HEK293 (cell line): ENCODE data around the gene HECTD4.

Experiments used
- CTCF ChIP-seq: fragments of 450-650 bp; formaldehyde crosslinking; IDR thresholded peaks from 2 replicates; pipeline ENCODE4 v1.5.1; 2016; ENCODE audit warnings: missing biosample characterization, missing genetic modification characterization
- EGR2 ChIP-seq: fragments of 450-650 bp; formaldehyde crosslinking; IDR thresholded peaks from 2 replicates; pipeline ENCODE4 v1.5.1; 2016; ENCODE audit warnings: low read depth, missing biosample characterization, missing genetic modification characterization
- OVOL3 ChIP-seq: fragments of 450-650 bp; formaldehyde crosslinking; IDR thresholded peaks from 2 replicates; pipeline ENCODE4 v1.5.1; 2016; ENCODE audit warnings: missing biosample characterization, missing genetic modification characterization
- RBAK ChIP-seq: fragments of 450-650 bp; formaldehyde crosslinking; IDR thresholded peaks from 2 replicates; pipeline ENCODE4 v1.5.1; 2016; ENCODE audit warnings: missing biosample characterization, missing genetic modification characterization
- TCF7L2 ChIP-seq: IDR thresholded peaks from 2 replicates; pipeline ENCODE4 v1.6.1; 2011; ENCODE audit warnings: low read depth, mild to moderate bottlenecking, inconsistent platforms, low read length, moderate library complexity, borderline replicate concordance
- YY1 ChIP-seq: fragments of 450-650 bp; formaldehyde crosslinking; IDR thresholded peaks from 2 replicates; pipeline ENCODE4 v1.5.1; 2018; ENCODE audit warnings: missing biosample characterization, missing genetic modification characterization
- ZBTB26 ChIP-seq: fragments of 450-650 bp; formaldehyde crosslinking; optimal IDR thresholded peaks from 2 replicates; pipeline ENCODE3; 2016; ENCODE audit warnings: missing biosample characterization, mild to moderate bottlenecking, missing genetic modification characterization
- ZFP41 ChIP-seq: fragments of 450-650 bp; formaldehyde crosslinking; IDR thresholded peaks from 2 replicates; pipeline ENCODE4 v1.5.1; 2016; ENCODE audit warnings: missing biosample characterization, missing genetic modification characterization, borderline replicate concordance
- ZNF155 ChIP-seq: fragments of 450-650 bp; formaldehyde crosslinking; IDR thresholded peaks from 2 replicates; pipeline ENCODE4 v1.5.1; 2016; ENCODE audit warnings: missing biosample characterization, missing genetic modification characterization
- ZNF623 ChIP-seq: fragments of 450-650 bp; formaldehyde crosslinking; IDR thresholded peaks from 2 replicates; pipeline ENCODE4 v1.5.1; 2016; ENCODE audit warnings: missing biosample characterization, missing genetic modification characterization
- TF ChIP-seq, protein P1 (sequence below): fragments of 450-650 bp; formaldehyde crosslinking; IDR thresholded peaks from 2 replicates; pipeline ENCODE4 v1.5.1; 2016; ENCODE audit warnings: missing biosample characterization, missing genetic modification characterization

- TF ChIP-seq EGR2 (tag by site-specific recombination) (no peak), CTCF (tag by site-specific recombination) (no peak), TCF7L2 (no peak), YY1 (peak; percentile 59), OVOL3 (no peak), ZNF155 (tag by site-specific recombination) (no peak), ZBTB26 (tag by site-specific recombination) (peak; percentile 50), ZNF623 (tag by site-specific recombination) (no peak), RBAK (no peak), ZFP41 (no peak)
- TF ChIP-seq, protein P1, sequence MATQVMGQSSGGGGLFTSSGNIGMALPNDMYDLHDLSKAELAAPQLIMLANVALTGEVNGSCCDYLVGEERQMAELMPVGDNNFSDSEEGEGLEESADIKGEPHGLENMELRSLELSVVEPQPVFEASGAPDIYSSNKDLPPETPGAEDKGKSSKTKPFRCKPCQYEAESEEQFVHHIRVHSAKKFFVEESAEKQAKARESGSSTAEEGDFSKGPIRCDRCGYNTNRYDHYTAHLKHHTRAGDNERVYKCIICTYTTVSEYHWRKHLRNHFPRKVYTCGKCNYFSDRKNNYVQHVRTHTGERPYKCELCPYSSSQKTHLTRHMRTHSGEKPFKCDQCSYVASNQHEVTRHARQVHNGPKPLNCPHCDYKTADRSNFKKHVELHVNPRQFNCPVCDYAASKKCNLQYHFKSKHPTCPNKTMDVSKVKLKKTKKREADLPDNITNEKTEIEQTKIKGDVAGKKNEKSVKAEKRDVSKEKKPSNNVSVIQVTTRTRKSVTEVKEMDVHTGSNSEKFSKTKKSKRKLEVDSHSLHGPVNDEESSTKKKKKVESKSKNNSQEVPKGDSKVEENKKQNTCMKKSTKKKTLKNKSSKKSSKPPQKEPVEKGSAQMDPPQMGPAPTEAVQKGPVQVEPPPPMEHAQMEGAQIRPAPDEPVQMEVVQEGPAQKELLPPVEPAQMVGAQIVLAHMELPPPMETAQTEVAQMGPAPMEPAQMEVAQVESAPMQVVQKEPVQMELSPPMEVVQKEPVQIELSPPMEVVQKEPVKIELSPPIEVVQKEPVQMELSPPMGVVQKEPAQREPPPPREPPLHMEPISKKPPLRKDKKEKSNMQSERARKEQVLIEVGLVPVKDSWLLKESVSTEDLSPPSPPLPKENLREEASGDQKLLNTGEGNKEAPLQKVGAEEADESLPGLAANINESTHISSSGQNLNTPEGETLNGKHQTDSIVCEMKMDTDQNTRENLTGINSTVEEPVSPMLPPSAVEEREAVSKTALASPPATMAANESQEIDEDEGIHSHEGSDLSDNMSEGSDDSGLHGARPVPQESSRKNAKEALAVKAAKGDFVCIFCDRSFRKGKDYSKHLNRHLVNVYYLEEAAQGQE (tag by site-specific recombination): 0 out of 2 replicates have a peak, but pooled peaks have one; percentile 16
Observed at GRCh38 chr12:112381883-112382796, at the start of gene HECTD4.
